MCF 10A (cell line): Measurements from ENCODE around the gene STEAP3. TPM values are rescaled to one million over a fixed set of nuclear protein-coding genes. Genes with fewer than 3 reads are reported as not detected.

Experiments
- BruUV-seq: library from RNA; stranded (reverse); fragments of 400-500 nt; replicated peaks from 2 replicates; lab custom pipeline; 2021; lab: Mats Ljungman, UMichigan
- CTCF ChIA-PET: fragments of 300-600 bp; sonication (Branson Sonifier 250); formaldehyde crosslinking; extraction: SDS; loops from one replicate; lab custom pipeline; 2021; ENCODE audit warnings: antibody characterized with exemption, inconsistent platforms; lab: Yijun Ruan, JAX
- POLR2A ChIA-PET: fragments of 300-600, 350-650 bp; sonication (Branson Sonifier 250); formaldehyde crosslinking; extraction: SDS; loops from one replicate; lab custom pipeline; 2020; ENCODE audit warnings: antibody characterized with exemption, inconsistent platforms; lab: Yijun Ruan, JAX
- DNase-seq: peaks from one replicate; pipeline ENCODE4 v3.0.0-alpha.2; 2018; ENCODE audit not compliant: unreplicated experiment
- H3K27ac Mint-ChIP-seq: one replicate; pipeline ENCODE4 v1.8.0; 2022; ENCODE audit warnings: mild to moderate bottlenecking, low read depth, mixed read lengths; ENCODE audit not compliant: unreplicated experiment
- H3K27me3 Mint-ChIP-seq: one replicate; pipeline ENCODE4 v1.8.0; 2022; ENCODE audit warnings: mixed read lengths; ENCODE audit not compliant: insufficient read depth, unreplicated experiment
- H3K36me3 Mint-ChIP-seq: one replicate; pipeline ENCODE4 v1.8.0; 2022; ENCODE audit warnings: mild to moderate bottlenecking, moderate library complexity, mixed read lengths; ENCODE audit not compliant: insufficient read depth, unreplicated experiment
- H3K4me1 Mint-ChIP-seq: one replicate; pipeline ENCODE4 v1.8.0; 2022; ENCODE audit warnings: mixed read lengths; ENCODE audit not compliant: insufficient read depth, unreplicated experiment
- H3K4me3 Mint-ChIP-seq: one replicate; pipeline ENCODE4 v1.8.0; 2022; ENCODE audit warnings: mild to moderate bottlenecking, moderate library complexity, mixed read lengths; ENCODE audit not compliant: unreplicated experiment
- H3K9me3 Mint-ChIP-seq: one replicate; pipeline ENCODE4 v1.8.0; 2022; ENCODE audit warnings: mixed read lengths; ENCODE audit not compliant: unreplicated experiment
- intact Hi-C: fragments of 100-400 bp; cut with micrococcal nuclease; formaldehyde crosslinking; loops from 2 replicates; pipeline ENCODE4 v1.14.1; 2022
- total RNA-seq: library from RNA; stranded (reverse); gene quantifications from 2 replicates; pipeline ENCODE4 v1.2.3, GENCODE V29; 2022
- TF ChIP-seq, protein P1 (sequence below): fragments of 200-600 bp; IDR thresholded peaks from one replicate; pipeline ENCODE4 v1.8.0; 2022; ENCODE audit warnings: antibody characterized with exemption, mild to moderate bottlenecking; ENCODE audit not compliant: unreplicated experiment

STEAP3 gene
- total RNA-seq, 1 experiment from 2014 or later = 25.0 TPM

DNA sequence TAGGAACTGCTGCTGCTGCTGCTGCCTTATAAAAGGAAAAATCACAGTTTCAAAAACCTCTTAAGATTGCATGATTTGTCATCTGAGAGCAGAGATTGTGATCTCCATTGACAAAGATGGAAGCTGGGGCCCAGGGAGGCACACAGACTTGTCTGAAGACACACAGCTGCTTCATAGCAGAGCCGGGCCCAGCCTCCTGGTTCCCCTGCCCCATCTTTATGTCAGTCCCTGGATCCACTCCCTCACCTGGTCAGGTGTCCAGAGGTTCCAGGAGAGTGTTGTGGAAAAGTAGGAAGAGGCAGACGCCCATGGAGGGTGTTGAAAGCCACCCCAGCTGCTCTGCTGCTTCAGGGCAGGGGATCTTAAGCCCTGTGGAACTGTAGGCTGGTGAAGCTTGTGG lies 20.0 kb downstream of the STEAP3 start:
- ChIA-PET POLR2A (interaction anchor here (0.9 kb wide), 1 partner anchor 12 kb away, joined by 5 read pairs; no protein-coding TSS in a partner anchor), CTCF (interaction anchor here (0.6 to 0.9 kb wide), 3 partner anchors 362 to 839 kb away, joined by 3 to 4 read pairs (median 3); no protein-coding TSS in a partner anchor)
- Mint-ChIP-seq H3K27me3 (no peaks in the 10 kb centered on the region), H3K36me3 (peaks cover 33% of the 10 kb centered on the region), H3K27ac (no peak overlapping the region), H3K4me1 (peaks cover 22% of the 10 kb centered on the region), H3K4me3 (no peak overlapping the region), H3K9me3 (no peaks in the 10 kb centered on the region)
- intact Hi-C loops = no loop called here
- no peak for DNase-seq
- no TSS peak for BruUV-seq
- TF ChIP-seq, protein P1, sequence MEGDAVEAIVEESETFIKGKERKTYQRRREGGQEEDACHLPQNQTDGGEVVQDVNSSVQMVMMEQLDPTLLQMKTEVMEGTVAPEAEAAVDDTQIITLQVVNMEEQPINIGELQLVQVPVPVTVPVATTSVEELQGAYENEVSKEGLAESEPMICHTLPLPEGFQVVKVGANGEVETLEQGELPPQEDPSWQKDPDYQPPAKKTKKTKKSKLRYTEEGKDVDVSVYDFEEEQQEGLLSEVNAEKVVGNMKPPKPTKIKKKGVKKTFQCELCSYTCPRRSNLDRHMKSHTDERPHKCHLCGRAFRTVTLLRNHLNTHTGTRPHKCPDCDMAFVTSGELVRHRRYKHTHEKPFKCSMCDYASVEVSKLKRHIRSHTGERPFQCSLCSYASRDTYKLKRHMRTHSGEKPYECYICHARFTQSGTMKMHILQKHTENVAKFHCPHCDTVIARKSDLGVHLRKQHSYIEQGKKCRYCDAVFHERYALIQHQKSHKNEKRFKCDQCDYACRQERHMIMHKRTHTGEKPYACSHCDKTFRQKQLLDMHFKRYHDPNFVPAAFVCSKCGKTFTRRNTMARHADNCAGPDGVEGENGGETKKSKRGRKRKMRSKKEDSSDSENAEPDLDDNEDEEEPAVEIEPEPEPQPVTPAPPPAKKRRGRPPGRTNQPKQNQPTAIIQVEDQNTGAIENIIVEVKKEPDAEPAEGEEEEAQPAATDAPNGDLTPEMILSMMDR = no peak

DNA sequence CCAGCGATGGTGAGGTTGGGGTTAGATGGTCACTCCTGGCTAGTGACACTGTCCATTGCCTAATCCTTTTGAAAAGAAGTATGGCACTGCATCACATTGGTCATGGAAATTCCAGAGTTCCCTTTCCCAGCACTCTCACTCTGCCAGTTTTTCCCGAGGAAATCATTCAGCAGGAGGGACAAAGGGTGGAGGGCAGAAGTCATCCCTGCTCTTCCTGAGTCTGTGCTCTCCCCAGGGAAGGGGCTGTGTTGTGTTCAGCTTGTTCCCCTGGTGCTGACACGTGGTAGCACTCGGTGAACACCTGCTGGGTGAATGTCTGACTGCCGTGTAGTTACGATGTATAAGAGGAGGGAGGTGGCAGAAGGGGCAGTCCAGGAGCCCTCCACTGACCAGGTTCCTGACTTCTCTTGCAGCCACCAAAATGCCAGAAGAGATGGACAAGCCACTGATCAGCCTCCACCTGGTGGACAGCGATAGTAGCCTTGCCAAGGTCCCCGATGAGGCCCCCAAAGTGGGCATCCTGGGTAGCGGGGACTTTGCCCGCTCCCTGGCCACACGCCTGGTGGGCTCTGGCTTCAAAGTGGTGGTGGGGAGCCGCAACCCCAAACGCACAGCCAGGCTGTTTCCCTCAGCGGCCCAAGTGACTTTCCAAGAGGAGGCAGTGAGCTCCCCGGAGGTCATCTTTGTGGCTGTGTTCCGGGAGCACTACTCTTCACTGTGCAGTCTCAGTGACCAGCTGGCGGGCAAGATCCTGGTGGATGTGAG lies 21.6 kb downstream of the STEAP3 start:
- DNase-seq = no peak
- H3K4me3 Mint-ChIP-seq = no peak overlapping the region
- ChIA-PET CTCF (interaction anchor here (0.6 kb wide), 1 partner anchor 83 kb away, joined by 3 read pairs; no protein-coding TSS in a partner anchor), POLR2A (no interaction called here)
- TF ChIP-seq, protein P1 = no peak
- no peak overlapping the region for H3K27ac Mint-ChIP-seq
- intact Hi-C loops = no loop called here
- peaks cover 36% of the 10 kb centered on the region for H3K36me3 Mint-ChIP-seq
- no peaks in the 10 kb centered on the region for H3K9me3 Mint-ChIP-seq
- no peaks in the 10 kb centered on the region for H3K27me3 Mint-ChIP-seq
- H3K4me1 Mint-ChIP-seq = peaks cover 26% of the 10 kb centered on the region
- BruUV-seq = no TSS peak

DNA sequence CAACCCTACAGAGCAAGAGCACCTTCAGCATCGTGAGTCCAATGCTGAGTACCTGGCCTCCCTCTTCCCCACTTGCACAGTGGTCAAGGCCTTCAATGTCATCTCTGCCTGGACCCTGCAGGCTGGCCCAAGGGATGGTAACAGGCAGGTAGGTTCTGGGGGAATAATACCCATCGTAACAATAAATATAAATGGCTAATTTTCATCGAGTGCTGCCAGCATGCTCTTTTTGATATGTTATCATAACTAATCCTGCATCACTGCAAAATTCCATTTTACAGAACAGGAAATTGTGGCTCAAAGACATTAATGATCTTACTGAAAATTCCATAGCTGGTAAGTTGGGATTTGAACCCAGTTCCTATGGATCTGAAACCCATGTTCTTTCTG lies 22.2 kb downstream of the STEAP3 start:
- BruUV-seq = no TSS peak
- Mint-ChIP-seq H3K4me1 (peaks cover 21% of the 10 kb centered on the region), H3K27ac (no peak overlapping the region), H3K4me3 (no peak overlapping the region), H3K9me3 (no peaks in the 10 kb centered on the region), H3K36me3 (peaks cover 32% of the 10 kb centered on the region), H3K27me3 (no peaks in the 10 kb centered on the region)
- TF ChIP-seq, protein P1 = no peak
- CTCF ChIA-PET = interaction anchor here (0.6 kb wide), 2 partner anchors 27 to 84 kb away, joined by 3 read pairs; no protein-coding TSS in a partner anchor
- intact Hi-C loops = no loop called here
- no peak for DNase-seq
- POLR2A ChIA-PET = no interaction called here
